Fibroblast of pulmonary artery (primary cell): Measurements from ENCODE around the gene VAPB.

ENCODE experiments used
- DNase-seq: peaks from one replicate; pipeline ENCODE4 v3.0.0-alpha.2; 2010; ENCODE audit warnings: low read depth
- H3K4me3 ChIP-seq: replicated peaks from 2 replicates; pipeline ENCODE4 v1.5.1; 2011; ENCODE audit warnings: low read depth, mild to moderate bottlenecking, control low read depth, low read length, moderate library complexity
- TF ChIP-seq, protein P1 (sequence below): IDR thresholded peaks from 2 replicates; pipeline ENCODE4 v1.5.1; 2011; ENCODE audit warnings: mild to moderate bottlenecking, control low read depth, low read length, inconsistent platforms; ENCODE audit errors: missing control alignments

VAPB gene

DNA sequence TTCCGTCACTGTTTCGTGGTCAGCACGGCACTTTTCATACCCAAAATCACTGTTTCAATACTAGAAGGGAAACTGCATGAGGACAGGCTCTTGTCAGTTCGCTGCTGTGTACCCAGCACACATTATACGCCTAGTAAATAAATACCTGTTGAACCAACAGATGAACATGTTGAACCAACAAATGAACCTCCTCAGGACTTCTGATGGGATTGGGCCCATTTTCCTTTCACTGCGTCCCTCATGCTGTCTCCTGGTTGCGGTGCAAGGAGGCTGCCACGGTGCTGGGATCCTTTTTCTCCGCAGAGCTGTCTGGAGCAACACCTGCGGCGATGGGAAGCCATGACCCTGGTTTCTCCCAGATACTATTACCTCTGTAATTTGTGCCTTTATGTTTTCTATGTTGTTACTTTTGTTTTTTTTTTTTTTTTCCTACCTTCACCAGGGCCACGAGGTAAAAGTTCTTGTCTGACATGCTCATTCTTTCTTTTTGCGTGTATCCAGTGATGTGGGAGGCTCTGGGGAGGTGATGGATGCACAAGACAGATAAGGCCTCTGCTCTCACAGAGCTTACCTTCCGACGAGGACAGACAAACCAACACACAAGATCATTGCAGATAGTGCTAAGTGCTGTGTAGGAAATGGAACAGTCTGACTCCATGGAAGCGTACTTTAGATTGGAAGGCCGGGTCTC is 1.1 kb downstream of the VAPB start:
- no peak for DNase-seq
- TF ChIP-seq, protein P1, sequence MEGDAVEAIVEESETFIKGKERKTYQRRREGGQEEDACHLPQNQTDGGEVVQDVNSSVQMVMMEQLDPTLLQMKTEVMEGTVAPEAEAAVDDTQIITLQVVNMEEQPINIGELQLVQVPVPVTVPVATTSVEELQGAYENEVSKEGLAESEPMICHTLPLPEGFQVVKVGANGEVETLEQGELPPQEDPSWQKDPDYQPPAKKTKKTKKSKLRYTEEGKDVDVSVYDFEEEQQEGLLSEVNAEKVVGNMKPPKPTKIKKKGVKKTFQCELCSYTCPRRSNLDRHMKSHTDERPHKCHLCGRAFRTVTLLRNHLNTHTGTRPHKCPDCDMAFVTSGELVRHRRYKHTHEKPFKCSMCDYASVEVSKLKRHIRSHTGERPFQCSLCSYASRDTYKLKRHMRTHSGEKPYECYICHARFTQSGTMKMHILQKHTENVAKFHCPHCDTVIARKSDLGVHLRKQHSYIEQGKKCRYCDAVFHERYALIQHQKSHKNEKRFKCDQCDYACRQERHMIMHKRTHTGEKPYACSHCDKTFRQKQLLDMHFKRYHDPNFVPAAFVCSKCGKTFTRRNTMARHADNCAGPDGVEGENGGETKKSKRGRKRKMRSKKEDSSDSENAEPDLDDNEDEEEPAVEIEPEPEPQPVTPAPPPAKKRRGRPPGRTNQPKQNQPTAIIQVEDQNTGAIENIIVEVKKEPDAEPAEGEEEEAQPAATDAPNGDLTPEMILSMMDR = no peak

GRCh38 chr20:58390659-58391035 is 1.6 kb downstream of the VAPB start:
- no peak for DNase-seq
- TF ChIP-seq, protein P1 = no peak
- H3K4me3 ChIP-seq = peak overlapping the region; percentile 79

More for the DNA sequence above, 1.1 kb downstream of the VAPB start:
- H3K4me3 ChIP-seq = peak overlapping the region; percentile 79

GRCh38 chr20:58392286-58392685 is 3.3 kb downstream of the VAPB start:
- DNase-seq = no peak
- TF ChIP-seq, protein P1 = no peak

DNA sequence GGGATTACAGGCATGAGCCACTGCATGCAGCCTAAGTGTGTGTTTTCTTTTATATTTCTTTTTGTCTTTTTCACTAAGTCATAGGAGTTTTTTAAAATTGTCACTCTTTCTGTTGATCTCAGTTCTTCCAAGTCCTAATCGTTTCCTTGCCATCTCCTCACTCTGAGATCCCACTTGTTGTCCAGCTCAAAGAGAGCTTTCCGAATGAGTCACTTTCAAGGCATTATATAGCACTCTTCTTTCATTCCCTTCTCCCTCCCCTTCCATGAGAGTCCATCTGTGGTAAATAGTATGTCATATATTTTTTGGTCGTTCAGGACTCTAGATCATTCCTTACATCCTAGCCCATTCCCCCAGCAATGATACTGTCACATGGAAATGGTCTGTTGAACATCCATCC is 4.3 kb downstream of the VAPB start:
- no peak overlapping the region for H3K4me3 ChIP-seq
- no peak for DNase-seq
- TF ChIP-seq, protein P1 = no peak

More at GRCh38 chr20:58392286-58392685, 3.3 kb downstream of the VAPB start:
- no peak overlapping the region for H3K4me3 ChIP-seq

GRCh38 chr20:58394801-58395200 is 5.8 kb downstream of the VAPB start:
- DNase-seq = no peak
- H3K4me3 ChIP-seq = no peak overlapping the region
- TF ChIP-seq, protein P1 = no peak

- no peak for DNase-seq
- TF ChIP-seq, protein P1 = no peak
- no peak overlapping the region for H3K4me3 ChIP-seq
These were observed 6.6 kb downstream of the VAPB start for GRCh38 chr20:58395604-58396003.

DNA sequence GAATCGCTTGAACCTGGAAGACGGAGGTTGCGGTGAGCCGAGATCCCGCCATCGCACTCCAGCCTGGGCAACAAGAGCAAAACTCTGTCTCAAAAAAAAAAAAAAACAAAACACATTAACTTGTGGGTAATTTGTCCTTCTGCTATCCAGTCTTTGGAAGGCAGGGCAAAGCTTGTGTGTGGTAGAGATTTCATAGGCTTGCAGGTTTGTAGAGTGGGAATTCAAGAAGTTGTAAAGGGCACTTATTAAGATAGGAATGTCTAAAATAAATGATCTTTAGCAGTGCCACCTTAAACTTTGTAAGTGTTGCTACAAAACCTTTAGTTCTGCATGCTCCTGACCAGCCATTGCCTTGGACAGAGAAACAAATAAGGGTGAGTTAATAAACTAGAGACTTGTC is 8.4 kb downstream of the VAPB start:
- TF ChIP-seq, protein P1 = no peak
- no peak overlapping the region for H3K4me3 ChIP-seq
- DNase-seq = no peak
